ENCODE data around the gene PDE4B.

The PDE4B gene

DNA sequence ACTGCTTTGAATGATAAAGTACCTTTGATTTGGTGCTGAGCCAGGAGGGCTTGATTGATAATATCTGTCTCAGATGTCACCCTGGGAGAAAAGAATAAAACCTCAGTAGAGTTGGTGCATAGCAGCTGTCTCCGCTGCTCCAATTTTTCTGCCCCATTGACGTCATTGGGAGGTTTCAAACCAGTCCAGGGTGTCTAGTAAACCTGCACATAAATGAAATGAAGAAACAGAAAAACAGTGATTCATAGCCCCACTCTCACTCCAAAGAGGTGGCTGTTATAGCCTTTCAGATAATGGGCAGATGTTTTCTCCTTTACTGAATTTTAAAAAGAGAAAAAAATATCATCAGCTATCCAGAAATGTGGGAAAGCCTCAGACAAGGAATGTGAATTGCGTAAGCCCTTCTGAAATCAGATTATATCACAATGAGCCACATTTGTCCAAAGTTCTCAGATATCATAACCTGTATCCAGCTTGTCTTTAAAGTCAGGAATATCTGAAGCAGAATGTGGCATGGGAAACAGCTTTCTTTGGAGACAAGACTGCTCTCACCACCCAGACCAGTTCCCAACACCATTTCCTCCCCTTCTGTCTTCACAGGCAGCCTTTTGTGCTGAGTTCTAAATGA, 390.0 kb downstream of the PDE4B start:
- DNase-seq (ENCODE audit: low read depth): no peak

DNA sequence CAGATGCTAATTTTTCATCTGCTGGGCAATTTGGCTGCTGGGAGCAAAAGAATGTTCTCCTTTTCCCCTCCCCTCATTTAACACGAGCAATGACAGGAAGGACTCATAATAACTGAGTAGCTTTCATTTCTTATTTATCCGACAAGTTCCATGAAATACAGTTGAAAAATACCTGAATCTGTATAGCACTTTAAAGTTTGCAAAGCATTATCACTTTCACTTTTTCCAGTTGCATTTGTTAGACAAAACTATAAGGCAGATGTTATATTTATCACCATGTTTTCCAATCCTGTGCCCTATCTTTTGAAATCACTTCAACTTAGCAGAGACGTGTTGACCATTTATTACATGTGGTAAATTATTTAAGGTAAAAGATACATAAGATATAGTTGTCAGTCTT, 390.7 kb downstream of the PDE4B start:
- no peak for DNase-seq (ENCODE audit: low read depth)

DNA sequence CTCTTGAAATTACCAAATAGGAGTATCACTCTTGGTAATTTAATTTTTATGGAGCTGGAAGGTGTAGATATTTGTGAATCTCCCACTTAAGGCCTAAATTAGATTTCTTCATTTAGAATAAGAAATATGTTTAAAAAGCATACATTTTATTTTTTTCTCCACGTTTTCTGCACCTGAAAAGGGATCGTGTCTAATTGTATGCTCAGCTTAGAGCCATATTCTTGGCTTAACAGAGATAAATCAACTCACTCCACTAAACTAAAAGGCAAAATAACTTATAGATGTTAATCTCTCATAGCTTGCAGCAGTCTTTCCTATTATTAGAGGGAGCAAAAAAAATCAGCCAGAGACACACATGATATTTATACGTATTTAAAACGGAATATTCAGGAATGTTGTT, 404.4 kb downstream of the PDE4B start:
- no peak for DNase-seq (ENCODE audit: low read depth)

- DNase-seq (ENCODE audit: low read depth): no peak
Observed at GRCh38 chr1:66197785-66198184, 405.1 kb downstream of the PDE4B start.

- no peak for DNase-seq (ENCODE audit: low read depth)
Observed at GRCh38 chr1:66206563-66207144, 414.0 kb downstream of the PDE4B start.

DNA sequence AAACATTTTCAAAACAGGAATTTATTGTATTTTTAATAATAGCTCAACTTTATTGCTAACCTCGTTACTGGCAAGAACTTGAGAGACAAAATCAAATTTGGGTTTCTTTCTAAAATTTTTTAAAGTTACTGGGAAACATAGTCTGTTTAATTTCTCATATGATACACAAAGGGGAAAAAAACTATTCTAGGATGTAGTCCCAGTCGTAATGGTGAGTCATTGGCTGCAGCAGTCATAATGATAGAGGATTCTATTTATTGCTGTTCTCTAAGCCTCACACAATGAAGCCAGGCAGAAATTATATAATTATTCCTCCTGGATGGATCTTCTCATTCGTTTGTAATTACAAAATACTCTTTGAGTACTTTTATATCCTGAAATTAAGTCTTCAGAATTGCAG, 414.8 kb downstream of the PDE4B start:
- DNase-seq (ENCODE audit: low read depth): no peak

DNA sequence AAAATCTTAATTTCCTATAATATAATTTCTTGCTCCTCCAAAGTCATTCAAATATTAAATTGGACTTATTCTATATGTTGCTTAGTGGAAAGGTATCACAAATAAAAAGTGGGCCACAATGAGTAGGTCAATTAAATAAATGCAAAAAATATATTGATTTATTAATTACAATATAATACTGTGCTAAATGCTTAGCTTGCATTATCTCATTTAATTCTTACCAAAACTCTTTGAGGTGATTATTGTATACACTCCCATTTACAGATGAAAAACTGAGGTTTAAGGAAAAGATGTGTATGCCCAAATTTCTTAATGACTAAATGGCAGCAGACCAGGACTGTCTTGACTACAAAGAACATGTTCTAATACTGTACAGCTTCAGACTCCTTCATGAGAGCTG, 415.9 kb downstream of the PDE4B start:
- DNase-seq (ENCODE audit: low read depth): no peak

GRCh38 chr1:66210635-66211244, 418.0 kb downstream of the PDE4B start:
- no peak for DNase-seq (ENCODE audit: low read depth)

GRCh38 chr1:66211521-66211920, 418.8 kb downstream of the PDE4B start:
- no peak for DNase-seq (ENCODE audit: low read depth)

DNA sequence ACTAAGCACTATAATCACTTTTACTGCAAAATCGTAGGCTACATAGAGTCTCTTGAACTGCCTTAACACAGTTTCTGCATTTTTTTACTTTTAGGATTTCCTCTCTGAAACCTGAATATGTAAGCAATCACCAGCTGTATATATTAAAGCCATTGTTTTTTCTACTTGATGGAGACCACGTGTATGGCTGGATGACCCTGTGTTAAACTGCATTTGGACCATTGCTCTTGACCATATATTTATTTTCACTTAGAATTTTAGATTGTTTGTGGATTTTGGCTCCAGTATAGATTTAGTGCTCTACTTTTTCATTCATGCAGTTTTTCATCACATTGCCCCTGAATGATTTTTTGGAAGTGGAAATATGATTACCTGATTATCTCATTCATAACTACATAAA, 420.8 kb downstream of the PDE4B start:
- no peak for DNase-seq (ENCODE audit: low read depth)

- no peak for DNase-seq (ENCODE audit: low read depth)
Observed at GRCh38 chr1:66214901-66215300, 422.2 kb downstream of the PDE4B start.

DNA sequence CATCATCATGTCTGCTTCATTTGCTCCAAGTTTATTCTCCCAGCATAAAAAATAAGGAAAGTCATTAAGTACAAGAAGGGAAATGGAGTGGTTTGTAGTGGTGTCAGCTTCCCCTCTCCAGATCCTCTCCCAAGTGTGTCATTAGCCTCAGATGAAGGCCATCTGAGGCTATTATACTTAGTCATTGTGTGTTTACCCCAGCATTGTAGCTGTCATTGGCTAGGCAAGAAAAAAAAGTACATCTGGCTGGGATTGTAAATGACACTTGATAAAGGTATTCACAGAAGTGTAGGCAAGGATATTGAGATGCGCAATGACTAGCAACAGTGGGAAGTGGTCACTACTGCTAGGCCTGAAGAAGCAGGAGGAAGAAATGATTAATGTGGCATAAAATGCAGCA, 424.3 kb downstream of the PDE4B start:
- DNase-seq (ENCODE audit: low read depth): no peak

- no peak for DNase-seq (ENCODE audit: low read depth)
Observed at GRCh38 chr1:66217561-66217960, 424.9 kb downstream of the PDE4B start.

DNA sequence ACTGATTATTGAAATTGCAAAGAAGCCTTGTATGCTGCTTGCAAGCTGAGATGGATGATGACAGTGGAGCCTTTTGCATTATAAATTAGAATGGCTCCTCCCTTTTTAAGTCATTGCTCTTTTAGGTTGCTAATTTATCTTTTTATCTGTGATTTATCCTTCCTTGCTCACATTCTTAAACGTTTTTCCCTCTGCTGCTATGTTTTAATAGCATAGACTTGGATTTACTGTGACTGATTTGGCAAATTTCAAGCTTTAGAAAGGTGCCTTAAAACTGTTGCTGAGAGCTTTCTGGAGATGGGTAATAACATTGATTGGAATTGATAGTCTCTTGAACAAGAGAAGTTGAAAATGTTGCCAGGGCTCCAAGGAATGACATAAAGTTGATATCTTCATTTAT, 427.8 kb downstream of the PDE4B start:
- DNase-seq (ENCODE audit: low read depth): no peak

GRCh38 chr1:66223681-66224080, 431.0 kb downstream of the PDE4B start:
- DNase-seq (ENCODE audit: low read depth): no peak

- no peak for DNase-seq (ENCODE audit: low read depth)
Observed at GRCh38 chr1:66226985-66227384, 434.3 kb downstream of the PDE4B start.

DNA sequence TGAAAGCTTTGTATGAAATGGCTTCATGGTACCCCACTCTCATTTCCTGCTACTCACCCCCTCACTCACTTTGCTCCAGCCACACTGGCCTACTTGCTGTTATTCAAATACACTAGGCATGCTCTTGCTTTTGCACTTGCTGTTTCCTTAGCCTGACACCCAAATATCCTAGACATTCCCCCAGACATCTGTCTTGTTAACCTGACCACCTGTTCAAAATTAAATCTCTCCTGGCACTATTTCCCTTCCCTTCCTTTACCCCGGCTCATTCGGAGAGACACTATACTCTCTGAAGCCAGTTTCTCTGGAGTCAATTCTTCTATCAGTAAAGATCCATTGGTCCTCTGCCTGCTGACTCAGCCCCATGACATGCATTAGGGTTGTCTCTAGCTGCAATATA, 435.3 kb downstream of the PDE4B start:
- no peak for DNase-seq (ENCODE audit: low read depth)

- no peak for DNase-seq (ENCODE audit: low read depth)
Observed at GRCh38 chr1:66231217-66231616, 438.5 kb downstream of the PDE4B start.

DNA sequence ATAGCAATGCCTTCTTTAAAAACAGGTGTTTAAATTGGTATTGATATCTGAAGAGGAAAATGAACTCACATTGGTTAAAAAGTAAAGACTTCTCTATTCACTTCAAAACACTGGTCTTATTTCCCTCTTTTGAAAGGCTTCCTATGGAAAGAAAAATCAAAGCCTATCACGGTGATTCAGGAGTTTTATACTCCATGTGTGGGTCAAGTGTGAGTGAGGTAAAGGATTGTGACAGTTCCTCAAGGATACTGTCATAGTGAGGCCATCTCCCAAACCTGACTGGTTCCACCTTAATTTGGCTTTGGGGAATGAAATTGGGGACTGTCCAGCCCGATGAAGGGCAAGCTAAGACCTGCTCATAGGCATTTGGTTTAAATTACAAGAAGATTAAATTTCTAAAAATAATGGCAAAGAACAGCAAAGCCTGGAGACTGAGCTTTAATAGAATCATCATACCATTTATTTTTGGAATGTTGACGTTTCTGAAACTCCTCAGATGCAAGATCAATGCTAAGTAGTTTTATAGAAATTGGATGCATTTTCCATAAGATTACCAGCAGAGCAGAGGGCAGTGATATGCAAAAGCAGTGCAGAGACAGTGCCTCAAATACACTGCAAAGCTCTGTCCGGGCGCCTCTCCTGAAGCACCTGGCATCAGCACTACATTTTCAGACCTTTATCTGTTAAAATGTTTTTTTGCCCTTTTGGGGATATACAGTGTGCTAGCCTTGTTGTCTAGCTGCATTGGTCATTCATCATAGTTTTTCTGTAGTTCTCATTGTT, 439.2 kb downstream of the PDE4B start:
- DNase-seq (ENCODE audit: low read depth): no peak

- no peak for DNase-seq (ENCODE audit: low read depth)
Observed at GRCh38 chr1:66237042-66237441, 444.3 kb downstream of the PDE4B start.

- no peak for DNase-seq (ENCODE audit: low read depth)
Observed at GRCh38 chr1:66237722-66238479, 445.2 kb downstream of the PDE4B start.

DNA sequence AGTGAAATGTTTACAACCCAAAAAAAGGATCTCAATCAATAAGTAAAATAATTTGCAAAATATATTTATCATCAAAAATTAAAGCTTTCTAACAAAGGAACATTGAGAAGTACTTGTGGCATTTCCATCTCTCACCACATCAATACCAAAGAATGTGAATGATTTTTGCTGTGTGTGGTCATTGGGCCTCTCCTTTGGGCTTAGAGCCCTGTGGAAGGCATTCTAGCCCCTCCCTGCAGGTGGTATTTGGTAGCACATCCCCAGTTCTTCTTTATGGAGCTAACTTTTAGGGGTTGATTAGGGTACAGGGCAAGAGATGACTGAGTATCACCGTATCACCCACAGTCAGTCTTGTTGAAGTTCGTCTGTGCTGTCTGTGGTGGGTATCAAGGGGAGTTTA, 447.1 kb downstream of the PDE4B start:
- no peak for DNase-seq (ENCODE audit: low read depth)

All from CMK (cell line).